Epithelial cell of proximal tubule (primary cell): ENCODE measurements around the gene TAF11. TPM values are rescaled to one million over a fixed set of nuclear protein-coding genes. Genes with fewer than 3 reads are reported as not detected.

Experiments
- DNase-seq: peaks from one replicate; pipeline ENCODE4 v3.0.0-alpha.2; 2011; ENCODE audit warnings: low read depth
- H3K4me3 ChIP-seq: 2 replicates; pipeline ENCODE4 v1.5.1; 2011; ENCODE audit warnings: low read depth, mild to moderate bottlenecking, low read length
- CTCF ChIP-seq: conservative IDR thresholded peaks from 2 replicates; pipeline ENCODE4 v1.5.1; 2012; ENCODE audit warnings: low read depth, mild to moderate bottlenecking, low read length
- total RNA-seq: library from RNA; depleted of rRNA; stranded (reverse); fragments of >200 nt; gene quantifications from 2 replicates; pipeline ENCODE4 v1.2.3, GENCODE V29; 2015

Gene TAF11
- total RNA-seq, 1 donor from 2014 or later = 21.7 TPM

DNA sequence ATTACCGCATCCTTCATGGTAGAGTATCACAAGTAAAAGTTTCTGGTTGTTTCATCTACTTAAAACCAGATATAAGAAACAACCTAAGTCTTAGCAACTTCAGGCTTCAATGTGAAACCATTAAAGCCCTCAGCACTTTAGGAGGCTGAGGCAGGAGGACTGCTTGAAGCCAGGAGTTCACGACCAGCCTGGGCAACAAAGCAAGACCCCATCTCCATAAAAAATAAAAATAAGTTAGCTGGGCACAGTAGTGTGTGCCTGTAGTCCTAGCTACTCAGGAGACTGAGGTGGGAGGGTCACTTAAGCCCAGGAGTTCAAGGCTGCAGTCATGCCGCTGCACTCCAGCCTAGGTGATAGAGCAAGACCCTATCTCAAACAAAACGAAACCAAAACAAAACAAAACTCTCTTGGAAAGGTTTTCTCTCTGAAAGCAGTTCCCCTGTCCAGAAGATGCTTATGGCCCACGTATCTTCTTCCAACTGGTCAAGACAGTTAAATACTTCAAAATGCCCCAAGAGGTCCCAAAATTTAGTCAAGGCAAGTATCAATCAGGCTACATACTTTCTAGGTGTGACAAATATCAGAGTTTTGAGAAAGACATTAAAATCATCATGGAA, 9.9 kb downstream of the TAF11 start:
- DNase-seq = no peak
- TF ChIP-seq CTCF = no peak

DNA sequence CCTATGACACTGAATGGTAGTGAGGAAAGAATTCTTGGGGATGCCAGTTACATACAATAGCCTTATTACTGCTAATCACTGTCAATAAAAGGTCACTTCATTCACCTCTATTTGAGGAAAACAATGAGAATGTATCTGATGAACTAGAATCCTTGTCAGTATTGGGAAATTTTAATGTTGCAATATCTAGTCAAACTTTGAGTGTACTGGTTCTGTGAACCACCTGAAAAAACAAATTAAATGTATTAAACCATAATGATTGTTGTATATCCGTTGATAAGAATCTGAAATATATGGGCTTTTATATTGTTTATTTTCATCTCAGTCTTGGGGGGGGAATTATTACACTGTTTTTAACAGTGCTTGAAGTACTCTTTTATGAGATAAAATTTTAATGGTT, 10.6 kb downstream of the TAF11 start:
- DNase-seq = no peak
- TF ChIP-seq CTCF = no peak
- no peak overlapping the region for H3K4me3 ChIP-seq

More for the DNA sequence above, 9.9 kb downstream of the TAF11 start:
- no peak overlapping the region for H3K4me3 ChIP-seq

DNA sequence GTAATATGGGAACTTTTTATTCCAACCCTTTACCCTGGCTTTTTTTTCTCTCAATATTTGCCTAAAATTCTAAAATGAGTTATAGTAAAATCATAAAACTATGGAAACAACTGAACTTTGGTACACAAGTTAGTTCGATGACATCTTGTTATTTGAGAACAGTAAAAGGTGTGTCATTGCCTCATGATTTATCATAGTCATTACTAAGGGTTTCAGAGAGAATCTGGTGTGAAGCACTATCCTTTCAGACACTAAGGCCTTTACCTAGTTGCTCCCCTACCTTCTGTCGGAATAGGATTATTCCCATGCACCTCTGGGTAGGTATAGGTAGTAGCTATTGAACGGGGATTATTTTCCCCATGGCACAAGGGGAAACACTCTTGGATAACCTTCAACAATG, 11.4 kb downstream of the TAF11 start:
- no peak for DNase-seq
- TF ChIP-seq CTCF = no peak
- no peak overlapping the region for H3K4me3 ChIP-seq

- no peak overlapping the region for H3K4me3 ChIP-seq
- no peak for TF ChIP-seq CTCF
- DNase-seq = no peak
Measured at GRCh38 chr6:34875292-34876213, 12.3 kb downstream of the TAF11 start.

DNA sequence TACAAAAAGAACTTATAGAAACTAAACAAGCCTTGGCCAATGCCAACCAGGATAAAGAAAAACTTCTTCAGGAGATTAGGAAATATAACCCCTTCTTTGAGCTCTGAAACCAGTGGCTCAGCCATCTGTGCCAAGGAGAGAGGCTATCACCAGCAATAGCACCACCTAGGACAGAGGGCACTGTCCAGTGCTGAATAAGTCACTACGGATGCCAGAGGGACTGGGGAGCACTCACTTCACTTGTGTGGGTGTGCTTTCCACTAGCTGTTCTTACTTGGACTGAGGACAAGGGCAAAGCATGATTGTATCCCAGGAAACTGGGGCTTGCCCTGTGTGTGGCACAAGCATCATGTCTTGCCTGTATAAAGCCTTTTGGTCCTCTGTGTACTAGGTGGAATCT, 15.5 kb downstream of the TAF11 start:
- TF ChIP-seq CTCF = no peak
- no peak for DNase-seq
- no peak overlapping the region for H3K4me3 ChIP-seq

- TF ChIP-seq CTCF = no peak
- no peak for DNase-seq
- H3K4me3 ChIP-seq = no peak overlapping the region
Measured at GRCh38 chr6:34871853-34872252, 16.0 kb downstream of the TAF11 start.
